Activated CD8-positive, alpha-beta memory T cell treated with anti-CD3 and anti-CD28 coated beads, Interleukin-2, amount 50 U/mL, for 24 hours (primary cell): ENCODE results near the gene BSND.
"Not testable (repeated sequence)": the region's sequence is repeated elsewhere in the genome, so short reads cannot be mapped to it uniquely, and the experiment has no call there.

Experiments used
- DNase-seq: peaks from one replicate; pipeline ENCODE4 v3.0.0-alpha.2; 2020; ENCODE audit errors: extremely low read depth

BSND gene

GRCh38 chr1:55015731-55016620 is 17.2 kb downstream of the BSND start:
- no peak for DNase-seq

- no peak for DNase-seq
These were observed 19.7 kb downstream of the BSND start for GRCh38 chr1:55018395-55018794.

GRCh38 chr1:55021942-55022546 is 23.3 kb downstream of the BSND start:
- DNase-seq: peak; percentile 17

- DNase-seq: not testable (repeated sequence)
These were observed 25.4 kb downstream of the BSND start for GRCh38 chr1:55024163-55024562.

GRCh38 chr1:55026682-55027081 is 27.9 kb downstream of the BSND start:
- DNase-seq: not testable (repeated sequence)

GRCh38 chr1:55031098-55031497 is 32.4 kb downstream of the BSND start:
- DNase-seq: not testable (repeated sequence)

GRCh38 chr1:55033265-55033614 is 34.5 kb downstream of the BSND start:
- no peak for DNase-seq

GRCh38 chr1:55034476-55035133 is 35.9 kb downstream of the BSND start:
- DNase-seq: no peak

GRCh38 chr1:55035904-55036303 is 37.2 kb downstream of the BSND start:
- no peak for DNase-seq

GRCh38 chr1:55037733-55038551 is 39.2 kb downstream of the BSND start:
- no peak for DNase-seq

GRCh38 chr1:55038552-55038838 is 39.8 kb downstream of the BSND start:
- no peak for DNase-seq

GRCh38 chr1:55038974-55039341 is 40.2 kb downstream of the BSND start:
- no peak for DNase-seq

- no peak for DNase-seq
These were observed 40.8 kb downstream of the BSND start, which contains the start of gene PCSK9 for GRCh38 chr1:55039342-55040082. TSS of gene PCSK9 (plus strand) at chr1:55039548. CDS start at chr1:55039838, 290 bp downstream.

- DNase-seq: no peak
These were observed 41.6 kb downstream of the BSND start for GRCh38 chr1:55040083-55040932.

- no peak for DNase-seq
These were observed 42.3 kb downstream of the BSND start for GRCh38 chr1:55040933-55041494.

- DNase-seq: no peak
These were observed 42.9 kb downstream of the BSND start for GRCh38 chr1:55041613-55042012.

GRCh38 chr1:55043011-55043410 is 44.3 kb downstream of the BSND start:
- no peak for DNase-seq

- DNase-seq: no peak
These were observed 45.0 kb downstream of the BSND start for GRCh38 chr1:55043726-55044125.

GRCh38 chr1:55044617-55045397 is 46.1 kb downstream of the BSND start:
- no peak for DNase-seq
